22Rv1 (cell line): ENCODE results near the gene TMEM11.

ENCODE experiments used
- H3K27ac ChIP-seq: fragments of 450-650 bp; 2 replicates; pipeline ENCODE4 v1.5.1; 2017
- CTCF ChIP-seq: fragments of 450-650 bp; IDR thresholded peaks from 2 replicates; pipeline ENCODE4 v1.5.1; 2017; ENCODE audit warnings: mild to moderate bottlenecking
- ZFX ChIP-seq: fragments of 450-650 bp; IDR thresholded peaks from 2 replicates; pipeline ENCODE4 v1.6.1; 2017; ENCODE audit warnings: antibody characterized with exemption, borderline replicate concordance

Gene TMEM11

GRCh38 chr17:21214777-21215541 lies 998 bp upstream of the TMEM11 start:
- peak overlapping the region; percentile 90 for H3K27ac ChIP-seq
- TF ChIP-seq CTCF (no peak), ZFX (no peak)

GRCh38 chr17:21213638-21214014 lies 335 bp downstream of the TMEM11 start:
- peak overlapping the region; percentile 90 for H3K27ac ChIP-seq
- no peak for TF ChIP-seq ZFX

GRCh38 chr17:21212826-21213637 lies 929 bp downstream of the TMEM11 start:
- peak overlapping the region; percentile 90 for H3K27ac ChIP-seq
- TF ChIP-seq ZFX (no peak), CTCF (no peak)

- H3K27ac ChIP-seq: no peak overlapping the region
- TF ChIP-seq ZFX: no peak
- TF ChIP-seq CTCF: no peak
Observed at GRCh38 chr17:21211825-21212479, 2.0 kb downstream of the TMEM11 start.

- no peak overlapping the region for H3K27ac ChIP-seq
- TF ChIP-seq ZFX (no peak), CTCF (no peak)
Observed at GRCh38 chr17:21210411-21211076, 3.4 kb downstream of the TMEM11 start.

GRCh38 chr17:21209511-21210175 lies 4.3 kb downstream of the TMEM11 start:
- TF ChIP-seq CTCF: no peak
- no peak overlapping the region for H3K27ac ChIP-seq

- TF ChIP-seq CTCF (no peak), ZFX (no peak)
Observed at GRCh38 chr17:21208352-21208751, 5.6 kb downstream of the TMEM11 start.

More at GRCh38 chr17:21208352-21208751, 5.6 kb downstream of the TMEM11 start:
- 0 out of 2 replicates have a peak overlapping the region, but pooled peaks have one; percentile 7 for H3K27ac ChIP-seq
